H1 (cell line): ENCODE measurements around the gene STK33. TPM values are rescaled to one million over a fixed set of nuclear protein-coding genes. Genes with fewer than 3 reads are reported as not detected.

ENCODE experiments used
- CTCF ChIA-PET: fragments of 300-600 bp; sonication (Branson Sonifier 250); formaldehyde crosslinking; loops from one replicate; lab custom pipeline; 2021; ENCODE audit not compliant: partially characterized antibody; lab: Charles Lee
- POLR2A ChIA-PET: fragments of 300-600 bp; sonication (Branson Sonifier 250); formaldehyde crosslinking; loops from one replicate; lab custom pipeline; 2021; ENCODE audit warnings: inconsistent platforms; ENCODE audit not compliant: partially characterized antibody; lab: Charles Lee
- DNase-seq, 2 experiments: peaks; one replicate each; pipeline versions ENCODE4 v3.0.0 to v3.0.0-alpha.2; 2010 to 2022; ENCODE audit warnings: low spot score in 2 of 2, low read depth in 1 of 2, mixed read lengths in 1 of 2
- FAIRE-seq: peaks from 2 replicates; lab custom pipeline; 2011; peaks lifted over from hg19 to GRCh38; lab: Jason Lieb, UNC
- H2AFZ ChIP-seq: 2 replicates; pipeline ENCODE4 v1.8.1; 2012; ENCODE audit warnings: low read length, inconsistent platforms
- H2AK5ac ChIP-seq: 2 replicates; pipeline ENCODE4 v1.6.1; 2013; ENCODE audit warnings: low read depth, low read length
- H2BK120ac ChIP-seq: replicated peaks from 2 replicates; pipeline ENCODE3; 2013; ENCODE audit warnings: low read depth, low read length, inconsistent platforms
- H2BK12ac ChIP-seq: 2 replicates; pipeline ENCODE4 v1.6.1; 2013; ENCODE audit warnings: low read depth, low read length
- H2BK15ac ChIP-seq: 2 replicates; pipeline ENCODE4 v1.6.1; 2013; ENCODE audit warnings: low read length
- H2BK20ac ChIP-seq: 2 replicates; pipeline ENCODE4 v1.6.1; 2013; ENCODE audit warnings: low read length
- H2BK5ac ChIP-seq: 2 replicates; pipeline ENCODE4 v1.6.1; 2013; ENCODE audit warnings: low read depth, low read length
- H3K14ac ChIP-seq: 2 replicates; pipeline ENCODE4 v1.6.1; 2013; ENCODE audit warnings: inconsistent platforms; ENCODE audit not compliant: insufficient read length
- H3K18ac ChIP-seq: 2 replicates; pipeline ENCODE4 v1.6.1; 2013; ENCODE audit warnings: low read length; ENCODE audit errors: extremely low read depth
- H3K23ac ChIP-seq: 2 replicates; pipeline ENCODE4 v1.6.1; 2013; ENCODE audit warnings: inconsistent platforms; ENCODE audit not compliant: insufficient read length
- H3K23me2 ChIP-seq: 2 replicates; pipeline ENCODE4 v1.6.1; 2013; ENCODE audit warnings: low read depth, low read length
- H3K27ac ChIP-seq: 2 replicates; pipeline ENCODE4 v1.6.1; 2011; ENCODE audit warnings: low read depth, low read length, inconsistent platforms
- H3K27me3 ChIP-seq, 4 experiments: replicated peaks in 1 of 4; 1 replicate in 1 of 4; 2 replicates in 3 of 4; pipeline versions ENCODE4 v1.6.1 to v1.8.1; 2011 to 2013; ENCODE audit warnings: low read length in 3 of 4, mild to moderate bottlenecking in 3 of 4, inconsistent platforms in 2 of 4, mixed read lengths in 2 of 4, moderate library complexity in 1 of 4; ENCODE audit not compliant: control insufficient read depth in 3 of 4, insufficient read depth in 3 of 4; ENCODE audit errors: extremely low read depth in 1 of 4
- H3K36me3 ChIP-seq, 4 experiments: 2 replicates each; pipeline versions ENCODE4 v1.6.1 to v1.8.1; 2011 to 2013; ENCODE audit warnings: mild to moderate bottlenecking in 4 of 4, low read length in 3 of 4, moderate library complexity in 2 of 4, control low read depth in 1 of 4, inconsistent platforms in 1 of 4; ENCODE audit not compliant: insufficient read depth in 4 of 4, control insufficient read depth in 2 of 4
- H3K4ac ChIP-seq: replicated peaks from 2 replicates; pipeline ENCODE3; 2013; ENCODE audit warnings: low read length, low read depth, mixed read lengths, inconsistent platforms; ENCODE audit not compliant: insufficient read length
- H3K4me1 ChIP-seq, 4 experiments: replicated peaks in 1 of 4; 1 replicate in 1 of 4; 2 replicates in 3 of 4; pipeline versions ENCODE4 v1.6.1 to v1.8.1; 2011 to 2013; ENCODE audit warnings: low read length in 3 of 4, inconsistent platforms in 2 of 4, mixed read lengths in 1 of 4; ENCODE audit not compliant: insufficient read depth in 4 of 4, control insufficient read depth in 3 of 4
- H3K4me2 ChIP-seq, 2 experiments: 2 replicates each; pipeline versions ENCODE4 v1.6.1 to v1.8.1; 2011 to 2013; ENCODE audit warnings: low read depth in 2 of 2, low read length in 2 of 2, control low read depth in 1 of 2, inconsistent platforms in 1 of 2, mild to moderate bottlenecking in 1 of 2; ENCODE audit not compliant: insufficient read depth in 1 of 2
- H3K4me3 ChIP-seq, 4 experiments: fragments of 200-600, 300-600 bp in 1 of 4; sonication (generic), shearing (Covaris generic), sonication (Bioruptor Twin) in 1 of 4; 2 replicates each; pipeline versions ENCODE4 v1.5.1 to v1.8.1; 2011 to 2016; ENCODE audit warnings: low read length in 4 of 4, low read depth in 3 of 4, control low read depth in 2 of 4, inconsistent platforms in 2 of 4, mild to moderate bottlenecking in 2 of 4, mixed read lengths in 1 of 4, moderate library complexity in 1 of 4; ENCODE audit not compliant: insufficient read depth in 2 of 4; ENCODE audit errors: extremely low read depth in 1 of 4
- H3K56ac ChIP-seq: replicated peaks from 2 replicates; pipeline ENCODE3; 2013; ENCODE audit warnings: low read depth, mild to moderate bottlenecking, mixed read lengths, low read length, inconsistent platforms; ENCODE audit not compliant: insufficient read length
- H3K79me1 ChIP-seq: 2 replicates; pipeline ENCODE4 v1.6.1; 2013; ENCODE audit warnings: low read depth, low read length, control low read depth
- H3K79me2 ChIP-seq, 2 experiments: 2 replicates each; pipeline versions ENCODE4 v1.6.1 to v1.8.1; 2012 to 2013; ENCODE audit warnings: low read length in 2 of 2, mild to moderate bottlenecking in 2 of 2, inconsistent platforms in 1 of 2; ENCODE audit not compliant: insufficient read depth in 2 of 2, control insufficient read depth in 1 of 2
- H3K9ac ChIP-seq, 4 experiments: replicated peaks in 1 of 4; 1 replicate in 1 of 4; 2 replicates in 3 of 4; pipeline versions ENCODE4 v1.6.1 to v1.8.1; 2011 to 2013; ENCODE audit warnings: low read depth in 3 of 4, low read length in 3 of 4, control low read depth in 2 of 4, mild to moderate bottlenecking in 2 of 4, moderate library complexity in 2 of 4, inconsistent platforms in 1 of 4; ENCODE audit errors: extremely low read depth in 1 of 4
- H3K9me3 ChIP-seq, 2 experiments: 2 replicates each; pipeline versions ENCODE4 v1.6.1 to v1.8.1; 2012 to 2013; ENCODE audit warnings: mild to moderate bottlenecking in 2 of 2, moderate library complexity in 2 of 2, control low read depth in 1 of 2, inconsistent platforms in 1 of 2, low read depth in 1 of 2, low read length in 1 of 2, mixed read lengths in 1 of 2; ENCODE audit not compliant: insufficient read depth in 2 of 2
- H4K20me1 ChIP-seq, 2 experiments: replicated peaks in 1 of 2; 2 replicates each; pipeline versions ENCODE3 to v1.8.1; 2011 to 2013; ENCODE audit warnings: inconsistent platforms in 2 of 2, low read length in 2 of 2, mild to moderate bottlenecking in 1 of 2; ENCODE audit not compliant: insufficient read depth in 2 of 2, control insufficient read depth in 1 of 2
- H4K5ac ChIP-seq: 2 replicates; pipeline ENCODE4 v1.6.1; 2013; ENCODE audit warnings: low read length, low read depth, mixed read lengths, inconsistent platforms; ENCODE audit not compliant: insufficient read length
- H4K8ac ChIP-seq: 2 replicates; pipeline ENCODE4 v1.8.0; 2013; ENCODE audit warnings: mild to moderate bottlenecking, moderate library complexity, low read length, inconsistent platforms; ENCODE audit not compliant: insufficient read depth; ENCODE audit errors: extremely low read depth
- H4K91ac ChIP-seq: replicated peaks from 2 replicates; pipeline ENCODE3; 2013; ENCODE audit warnings: low read length, mixed read lengths, inconsistent platforms; ENCODE audit not compliant: insufficient read length
- ATF3 ChIP-seq: IDR thresholded peaks from 2 replicates; pipeline ENCODE4 v1.6.1; 2011; ENCODE audit warnings: low read depth, mild to moderate bottlenecking, low read length; ENCODE audit not compliant: insufficient read depth
- CBX5 ChIP-seq: fragments of 300-800, 300-1000 bp; sonication (generic); IDR thresholded peaks from 2 replicates; pipeline ENCODE4 v1.7.1; 2016; ENCODE audit warnings: antibody characterized with exemption, low read length, low read depth
- EZH2 ChIP-seq: fragments of 200-600 bp; sonication (generic); IDR thresholded peaks from 2 replicates; pipeline ENCODE4 v1.7.1; 2012; ENCODE audit warnings: low read depth, mild to moderate bottlenecking, moderate library complexity, low read length, inconsistent platforms; ENCODE audit not compliant: severe bottlenecking
- FOSL1 ChIP-seq: IDR thresholded peaks from 2 replicates; pipeline ENCODE4 v1.6.1; 2011; ENCODE audit warnings: mild to moderate bottlenecking, low read depth, low read length, moderate library complexity; ENCODE audit not compliant: insufficient read depth
- HDAC6 ChIP-seq: IDR thresholded peaks from one replicate; pipeline ENCODE4 v1.7.1; 2012; ENCODE audit warnings: low read depth, mild to moderate bottlenecking, inconsistent platforms, low read length, moderate library complexity
- NRF1 ChIP-seq: IDR thresholded peaks from 2 replicates; pipeline ENCODE4 v1.6.1; 2011; ENCODE audit warnings: mild to moderate bottlenecking, low read depth, low read length, improper control_type of control experiment
- POLR2AphosphoS5 ChIP-seq: IDR thresholded peaks from 2 replicates; pipeline ENCODE4 v1.6.1; 2011; ENCODE audit warnings: low read depth, low read length
- SP2 ChIP-seq: IDR thresholded peaks from 2 replicates; pipeline ENCODE4 v1.6.1; 2012; ENCODE audit warnings: mild to moderate bottlenecking, low read length, inconsistent platforms
- SRF ChIP-seq: IDR thresholded peaks from 2 replicates; pipeline ENCODE4 v1.6.1; 2011; ENCODE audit warnings: mild to moderate bottlenecking, low read depth, low read length, moderate library complexity
- WGBS, 2 experiments: shearing (Covaris generic) in 1 of 2; methylation state at CpG; one replicate each; pipeline versions ENCODE4 v1.1.6 to v1.1.7; 2013 to 2015; ENCODE audit warnings: low lambda C conversion rate in 2 of 2, mixed read lengths in 2 of 2, inconsistent platforms in 1 of 2, low coverage in 1 of 2, missing lambda C conversion rate in 1 of 2; ENCODE audit not compliant: insufficient replicate concordance in 2 of 2, insufficient coverage in 1 of 2, insufficient read length in 1 of 2; ENCODE audit errors: extremely low coverage in 1 of 2, missing lambda C conversion rate in 1 of 2; 5-methylcytosine and 5-hydroxymethylcytosine counted together
- polyA plus RNA-seq, 7 experiments: library from polyadenylated mRNA; depleted of rRNA in 3 of 7; stranded (reverse) in 5 of 7; unstranded in 2 of 7; fragments of >200 nt in 5 of 7; fragments of 200-250 nt in 2 of 7; gene quantifications; 1 replicate in 5 of 7; 2 replicates in 1 of 7; 4 replicates in 1 of 7; pipeline versions ENCODE4 v1.2.1 to v1.2.3, GENCODE V29; 2011 to 2013; ENCODE audit warnings: missing spikeins in 2 of 7, mixed read lengths in 2 of 7
- total RNA-seq: library from RNA; stranded (reverse); fragmentation: NEBNext Ultra II Directional; extraction: Animal tissue kit (Norgen Biotek cat#: 25700); gene quantifications from 2 replicates; pipeline ENCODE4 v1.2.1, GENCODE V29; 2021
- TF ChIP-seq, protein P1 (sequence below): IDR thresholded peaks from 2 replicates; pipeline ENCODE4 v1.6.1; 2012; ENCODE audit warnings: inconsistent platforms

STK33 gene
- total and polyA plus RNA-seq, 2 of the 8 experiments (the other 6 are each of a cell fraction or from before 2014, with no cell fraction given), result 8.8 to 25.1 TPM

- Histone ChIP-seq H3K27me3 (no peaks in the 10 kb centered on the region), H3K23me2 (no peaks in the 10 kb centered on the region), H4K8ac (no peak overlapping the region), H2BK20ac (no peak overlapping the region), H2BK120ac (no peak overlapping the region), H4K5ac (no peak overlapping the region), H4K20me1 (no peaks in the 10 kb centered on the region), H3K79me1 (no peaks in the 10 kb centered on the region), H3K23ac (no peak overlapping the region), H2BK5ac (no peak overlapping the region), H3K56ac (no peak overlapping the region), H3K4me3 (no peak overlapping the region), H2AK5ac (no peak overlapping the region), H3K9ac (no peak overlapping the region), H3K4ac (no peak overlapping the region), H2BK12ac (no peak overlapping the region), H3K14ac (no peak overlapping the region), H3K4me1 (no peaks in the 10 kb centered on the region), H3K4me2 (no peak overlapping the region), H3K18ac (no peak overlapping the region), H2BK15ac (no peak overlapping the region), H3K27ac (no peak overlapping the region), H3K9me3 (no peaks in the 10 kb centered on the region), H3K36me3 (peaks cover 0 to 5% (median 0%) of the 10 kb centered on the region in 4 experiments; a peak in 1 of 8 replicates)
- DNase-seq, result no peak
- WGBS, 2 experiments, result 94% methylated on average over 1 of the region's 1 CpG; no CpG with 5 or more reads in 1 of the 2 experiments
- POLR2A ChIA-PET, result interaction anchor here (1.1 to 2.4 kb wide), 4 partner anchors 10 to 74 kb away, joined by 3 to 13 read pairs (median 4); partner anchors contain the start of genes RPL27A and TRIM66
- FAIRE-seq, result no peak
- TF ChIP-seq ATF3, result no peak
- TF ChIP-seq NRF1, result no peak
- no peak for TF ChIP-seq POLR2AphosphoS5
- TF ChIP-seq EZH2, result no peak
- no peak for TF ChIP-seq HDAC6
- TF ChIP-seq CBX5, result no peak
- TF ChIP-seq, protein P1, sequence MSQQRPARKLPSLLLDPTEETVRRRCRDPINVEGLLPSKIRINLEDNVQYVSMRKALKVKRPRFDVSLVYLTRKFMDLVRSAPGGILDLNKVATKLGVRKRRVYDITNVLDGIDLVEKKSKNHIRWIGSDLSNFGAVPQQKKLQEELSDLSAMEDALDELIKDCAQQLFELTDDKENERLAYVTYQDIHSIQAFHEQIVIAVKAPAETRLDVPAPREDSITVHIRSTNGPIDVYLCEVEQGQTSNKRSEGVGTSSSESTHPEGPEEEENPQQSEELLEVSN, result no peak
- no peak for TF ChIP-seq FOSL1
- no peak for TF ChIP-seq SP2
- TF ChIP-seq SRF, result no peak
- TF ChIP-seq, all 59 proteins: peak for 0
- no peaks in the 10 kb centered on the region for H3K79me2 ChIP-seq
- H2AFZ ChIP-seq, result no peak overlapping the region
- CTCF ChIA-PET, result interaction anchor here (0.5 to 2.9 kb wide), 10 partner anchors 9 to 558 kb away, joined by 3 to 12 read pairs (median 4); no protein-coding TSS in a partner anchor
- no peak overlapping the region for H4K91ac ChIP-seq
Observed at GRCh38 chr11:8613036-8613435, 19.0 kb upstream of the STK33 start.
